Measurements from ENCODE around the gene GLG1.
"Not testable (repeated sequence)": the region's sequence is repeated elsewhere in the genome, so short reads cannot be mapped to it uniquely, and the experiment has no call there.

GLG1 gene

GRCh38 chr16:74438492-74438979, 168.4 kb downstream of the GLG1 start:
- no peak overlapping the region for H3K4me3 ChIP-seq (ENCODE audit: low read depth, low read length)
- no peak for TF ChIP-seq CTCF (IDR thresholded peaks at IDR 0.05; ENCODE audit: low read depth, low read length)
- in situ Hi-C loops (cut with HindIII; ENCODE audit: low sequenced_read_pairs), result no loop called here
- DNase-seq (ENCODE audit: low read depth, low spot score), result no peak

GRCh38 chr16:74431516-74431915, 175.4 kb downstream of the GLG1 start:
- H3K4me3 ChIP-seq (ENCODE audit: low read depth, low read length), result no peak overlapping the region
- TF ChIP-seq CTCF (IDR thresholded peaks at IDR 0.05; ENCODE audit: low read depth, low read length), result no peak
- in situ Hi-C loops (cut with HindIII; ENCODE audit: low sequenced_read_pairs), result no loop called here
- DNase-seq (ENCODE audit: low read depth, low spot score), result no peak

- TF ChIP-seq CTCF (IDR thresholded peaks at IDR 0.05; ENCODE audit: low read depth, low read length), result peak; percentile 63
These were observed 176.7 kb downstream of the GLG1 start for GRCh38 chr16:74430036-74430712.

GRCh38 chr16:74428493-74428892, 178.4 kb downstream of the GLG1 start:
- H3K4me3 ChIP-seq (ENCODE audit: low read depth, low read length); in situ Hi-C loops (cut with HindIII; ENCODE audit: low sequenced_read_pairs); DNase-seq (ENCODE audit: low read depth, low spot score): not testable (repeated sequence)

More at GRCh38 chr16:74430036-74430712, 176.7 kb downstream of the GLG1 start:
- in situ Hi-C loops (cut with HindIII; ENCODE audit: low sequenced_read_pairs); H3K4me3 ChIP-seq (ENCODE audit: low read depth, low read length): not testable (repeated sequence)
- peak; percentile 23 for DNase-seq (ENCODE audit: low read depth, low spot score)

GRCh38 chr16:74425751-74426150, 181.2 kb downstream of the GLG1 start:
- DNase-seq (ENCODE audit: low read depth, low spot score); H3K4me3 ChIP-seq (ENCODE audit: low read depth, low read length); in situ Hi-C loops (cut with HindIII; ENCODE audit: low sequenced_read_pairs): not testable (repeated sequence)

GRCh38 chr16:74423721-74424120, 183.2 kb downstream of the GLG1 start:
- DNase-seq (ENCODE audit: low read depth, low spot score); in situ Hi-C loops (cut with HindIII; ENCODE audit: low sequenced_read_pairs); H3K4me3 ChIP-seq (ENCODE audit: low read depth, low read length): not testable (repeated sequence)

- H3K4me3 ChIP-seq (ENCODE audit: low read depth, low read length); in situ Hi-C loops (cut with HindIII; ENCODE audit: low sequenced_read_pairs); DNase-seq (ENCODE audit: low read depth, low spot score): not testable (repeated sequence)
These were observed 184.8 kb downstream of the GLG1 start for GRCh38 chr16:74422086-74422485.

- H3K4me3 ChIP-seq (ENCODE audit: low read depth, low read length); DNase-seq (ENCODE audit: low read depth, low spot score); in situ Hi-C loops (cut with HindIII; ENCODE audit: low sequenced_read_pairs): not testable (repeated sequence)
These were observed 185.5 kb downstream of the GLG1 start for GRCh38 chr16:74421482-74421785.

GRCh38 chr16:74420612-74421481, 186.1 kb downstream of the GLG1 start, which contains the start of gene CLEC18B:
CLEC18B (minus strand) TSS chr16:74421478; CDS start chr16:74421270, 208 bp downstream.
- H3K4me3 ChIP-seq (ENCODE audit: low read depth, low read length); in situ Hi-C loops (cut with HindIII; ENCODE audit: low sequenced_read_pairs): not testable (repeated sequence)
- DNase-seq (ENCODE audit: low read depth, low spot score), result peak; percentile 47

GRCh38 chr16:74419811-74420210, 187.1 kb downstream of the GLG1 start:
- H3K4me3 ChIP-seq (ENCODE audit: low read depth, low read length); DNase-seq (ENCODE audit: low read depth, low spot score); in situ Hi-C loops (cut with HindIII; ENCODE audit: low sequenced_read_pairs): not testable (repeated sequence)

- DNase-seq (ENCODE audit: low read depth, low spot score); in situ Hi-C loops (cut with HindIII; ENCODE audit: low sequenced_read_pairs); H3K4me3 ChIP-seq (ENCODE audit: low read depth, low read length): not testable (repeated sequence)
These were observed 189.0 kb downstream of the GLG1 start for GRCh38 chr16:74417897-74418296.

GRCh38 chr16:74413920-74414319, 193.0 kb downstream of the GLG1 start:
- DNase-seq (ENCODE audit: low read depth, low spot score); H3K4me3 ChIP-seq (ENCODE audit: low read depth, low read length); in situ Hi-C loops (cut with HindIII; ENCODE audit: low sequenced_read_pairs): not testable (repeated sequence)

- in situ Hi-C loops (cut with HindIII; ENCODE audit: low sequenced_read_pairs); H3K4me3 ChIP-seq (ENCODE audit: low read depth, low read length); DNase-seq (ENCODE audit: low read depth, low spot score): not testable (repeated sequence)
These were observed 193.4 kb downstream of the GLG1 start for GRCh38 chr16:74413485-74413884.

Data from astrocyte of the spinal cord (primary cell).